GM23338 (cell line): Measurements from ENCODE around the gene GAPDH. TPM values are rescaled to one million over a fixed set of nuclear protein-coding genes. Genes with fewer than 3 reads are reported as not detected.

ENCODE experiments used
- ATAC-seq: fragments of 200-7000 bp; cut with Tn5 transposase; 3 replicates; pipeline ENCODE4 v1.9.1; 2020
- DNase-seq: peaks from one replicate; pipeline ENCODE4 v3.0.0-alpha.2; 2015; ENCODE audit warnings: low spot score
- H2AFZ ChIP-seq: fragments of 200-600 bp; sonication (generic); 2 replicates; pipeline ENCODE4 v1.8.0; 2016; ENCODE audit warnings: antibody characterized with exemption, mild to moderate bottlenecking, moderate library complexity
- H3F3A ChIP-seq: fragments of 200-600 bp; sonication (generic); replicated peaks from 2 replicates; pipeline ENCODE4 v1.8.0; 2017; ENCODE audit warnings: antibody characterized with exemption, mixed run types, low read depth
- H3K27ac ChIP-seq: fragments of 200-600 bp; sonication (generic); 2 replicates; pipeline ENCODE4 v1.6.1; 2016; ENCODE audit warnings: low read depth
- H3K27me3 ChIP-seq: fragments of 200-600 bp; sonication (generic); 2 replicates; pipeline ENCODE4 v1.8.0; 2016; ENCODE audit warnings: mild to moderate bottlenecking, mixed run types, moderate library complexity; ENCODE audit not compliant: insufficient read depth
- H3K36me3 ChIP-seq: fragments of 200-600 bp; sonication (generic); 2 replicates; pipeline ENCODE4 v1.8.0; 2016; ENCODE audit warnings: mild to moderate bottlenecking; ENCODE audit not compliant: insufficient read depth
- H3K4me1 ChIP-seq: fragments of 200-600 bp; sonication (generic); 2 replicates; pipeline ENCODE4 v1.8.0; 2016; ENCODE audit warnings: mild to moderate bottlenecking, moderate library complexity; ENCODE audit not compliant: insufficient read depth
- H3K4me2 ChIP-seq: fragments of 200-600 bp; sonication (generic); 2 replicates; pipeline ENCODE4 v1.7.1; 2017; ENCODE audit warnings: mixed run types
- H3K4me3 ChIP-seq: fragments of 200-600 bp; sonication (generic); 2 replicates; pipeline ENCODE4 v1.6.1; 2016; ENCODE audit warnings: mixed run types
- H3K79me2 ChIP-seq: fragments of 200-600 bp; sonication (generic); replicated peaks from 2 replicates; pipeline ENCODE4 v1.8.0; 2017; ENCODE audit warnings: mild to moderate bottlenecking; ENCODE audit not compliant: insufficient read depth
- H3K9me2 ChIP-seq: fragments of 200-600 bp; sonication (generic); 2 replicates; pipeline ENCODE4 v1.8.0; 2017; ENCODE audit not compliant: insufficient read depth
- H4K20me1 ChIP-seq: fragments of 200-600 bp; sonication (generic); replicated peaks from 2 replicates; pipeline ENCODE4 v1.8.0; 2017; ENCODE audit warnings: mild to moderate bottlenecking; ENCODE audit not compliant: insufficient read depth
- H3K27ac Mint-ChIP-seq: 2 replicates; pipeline ENCODE4 v1.8.0; 2020; ENCODE audit warnings: inconsistent platforms, mild to moderate bottlenecking, moderate library complexity, mixed read lengths
- H3K27me3 Mint-ChIP-seq: 3 replicates; pipeline ENCODE4 v1.8.0; 2022; ENCODE audit warnings: low read depth, mild to moderate bottlenecking, moderate library complexity, mixed read lengths, inconsistent platforms; ENCODE audit not compliant: insufficient read depth, poor library complexity
- H3K36me3 Mint-ChIP-seq: 3 replicates; pipeline ENCODE4 v1.8.0; 2021; ENCODE audit warnings: low read depth, mild to moderate bottlenecking, inconsistent platforms, moderate library complexity, mixed read lengths
- H3K4me1 Mint-ChIP-seq: 3 replicates; pipeline ENCODE4 v1.8.0; 2020; ENCODE audit warnings: mild to moderate bottlenecking, inconsistent platforms, mixed read lengths
- H3K4me3 Mint-ChIP-seq: 3 replicates; pipeline ENCODE4 v1.8.0; 2021; ENCODE audit warnings: moderate library complexity, mild to moderate bottlenecking, inconsistent platforms, mixed read lengths
- H3K9me3 Mint-ChIP-seq: 3 replicates; pipeline ENCODE4 v1.8.0; 2020; ENCODE audit warnings: moderate library complexity, mild to moderate bottlenecking, inconsistent platforms, mixed read lengths
- CREB1 ChIP-seq: fragments of 250-450 bp; sonication (Bioruptor Pico); IDR thresholded peaks from 2 replicates; pipeline ENCODE4 v1.5.0; 2020; ENCODE audit warnings: low read depth, mild to moderate bottlenecking, moderate library complexity
- EZH2 ChIP-seq: fragments of 200-600 bp; sonication (generic); IDR thresholded peaks from one replicate; pipeline ENCODE4 v1.8.0; 2017; ENCODE audit warnings: antibody characterized with exemption, mild to moderate bottlenecking, low read depth; ENCODE audit not compliant: unreplicated experiment
- JUNB ChIP-seq: IDR thresholded peaks from one replicate; pipeline ENCODE4 v1.6.1; 2016; ENCODE audit warnings: antibody characterized with exemption; ENCODE audit not compliant: unreplicated experiment
- POLR2AphosphoS5 ChIP-seq: IDR thresholded peaks from 2 replicates; pipeline ENCODE4 v1.6.1; 2016; ENCODE audit warnings: antibody characterized with exemption, low read depth
- polyA plus RNA-seq: library from polyadenylated mRNA; unstranded; fragments of >200 nt; fragmentation: Nextera tagmentation; extraction: Ambion mirVana; gene quantifications from 2 replicates; pipeline ENCODE4 v1.2.1, GENCODE V29; 2016
- total RNA-seq: library from RNA; depleted of rRNA; stranded (reverse); fragments of >200 nt; shearing (Covaris generic); gene quantifications from 2 replicates; pipeline ENCODE4 v1.2.3, GENCODE V29; 2014
- TF ChIP-seq, protein P1 (sequence below), 2 experiments: fragments of 200-600 bp in 1 of 2; sonication (generic) in 1 of 2; conservative IDR thresholded peaks; 2 replicates each; pipeline versions ENCODE4 v1.5.1 to v1.6.1; 2016 to 2017; ENCODE audit warnings: antibody characterized with exemption in 2 of 2, low read depth in 2 of 2, mild to moderate bottlenecking in 2 of 2, moderate library complexity in 1 of 2
- TF ChIP-seq, protein P2 (sequence below): fragments of 250-450 bp; sonication (Bioruptor Pico); IDR thresholded peaks from 2 replicates; pipeline ENCODE4 v1.5.0; 2020; ENCODE audit warnings: mild to moderate bottlenecking, moderate library complexity
- TF ChIP-seq, protein P3 (sequence below): IDR thresholded peaks from 2 replicates; pipeline ENCODE4 v1.6.1; 2016; ENCODE audit warnings: antibody characterized with exemption

Gene GAPDH
- total and polyA plus RNA-seq, 2 experiments from 2014 or later, result 5,853 to 6,219 TPM

DNA sequence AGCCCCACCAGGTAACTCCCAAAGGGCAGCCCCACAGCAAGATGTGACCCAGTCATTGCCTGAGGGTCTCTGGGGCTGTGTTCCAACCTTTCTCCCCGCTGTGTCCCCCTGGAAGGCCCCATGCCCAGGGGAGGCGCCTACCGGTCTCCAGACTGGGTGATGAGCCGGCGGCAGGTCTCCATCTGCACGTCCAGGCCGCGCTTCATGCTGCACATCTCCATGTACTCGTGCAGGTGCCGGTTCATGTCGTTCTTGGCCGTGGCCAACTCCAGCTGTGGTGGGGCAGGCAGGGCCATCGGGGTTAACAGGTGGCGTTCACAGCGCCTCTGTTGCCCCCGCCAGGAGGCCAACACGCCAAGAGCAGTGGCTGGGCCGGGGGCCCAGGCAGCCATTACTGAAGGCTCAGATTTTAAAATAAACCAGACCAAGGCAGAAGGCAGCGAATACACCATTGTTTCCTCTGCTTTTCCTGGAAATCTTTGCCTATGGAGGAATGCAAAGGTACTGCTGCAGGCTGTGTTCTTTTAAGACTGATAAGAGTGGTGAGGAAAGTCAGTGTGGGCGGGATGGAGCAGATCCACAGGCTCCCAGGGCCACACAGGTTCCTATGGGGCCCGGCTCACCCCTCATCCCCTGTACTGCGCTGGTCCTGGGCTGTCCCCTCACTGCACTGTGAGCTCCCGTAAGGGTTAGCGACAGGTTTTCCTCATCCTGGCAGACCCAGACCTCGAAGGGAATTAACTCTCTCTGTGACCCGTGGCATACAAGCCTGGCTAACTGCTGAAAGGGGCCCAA is 7.3 kb downstream of the GAPDH start:
- H3K4me1 ChIP-seq, result peaks cover 14% of the 10 kb centered on the region
- no peak for ATAC-seq
- H3K27ac ChIP-seq, result no peak overlapping the region
- no peak overlapping the region; the same call in 2 of the 3 replicates for H3K4me3 Mint-ChIP-seq
- H3F3A ChIP-seq, result peaks cover 50% of the 10 kb centered on the region
- H3K9me3 Mint-ChIP-seq, result peaks cover 10% of the 10 kb centered on the region; the same call in 2 of the 3 replicates
- H3K4me3 ChIP-seq, result no peak overlapping the region; the same call in 1 of the 2 replicates
- peaks cover 14% of the 10 kb centered on the region for H4K20me1 ChIP-seq
- TF ChIP-seq, protein P1, sequence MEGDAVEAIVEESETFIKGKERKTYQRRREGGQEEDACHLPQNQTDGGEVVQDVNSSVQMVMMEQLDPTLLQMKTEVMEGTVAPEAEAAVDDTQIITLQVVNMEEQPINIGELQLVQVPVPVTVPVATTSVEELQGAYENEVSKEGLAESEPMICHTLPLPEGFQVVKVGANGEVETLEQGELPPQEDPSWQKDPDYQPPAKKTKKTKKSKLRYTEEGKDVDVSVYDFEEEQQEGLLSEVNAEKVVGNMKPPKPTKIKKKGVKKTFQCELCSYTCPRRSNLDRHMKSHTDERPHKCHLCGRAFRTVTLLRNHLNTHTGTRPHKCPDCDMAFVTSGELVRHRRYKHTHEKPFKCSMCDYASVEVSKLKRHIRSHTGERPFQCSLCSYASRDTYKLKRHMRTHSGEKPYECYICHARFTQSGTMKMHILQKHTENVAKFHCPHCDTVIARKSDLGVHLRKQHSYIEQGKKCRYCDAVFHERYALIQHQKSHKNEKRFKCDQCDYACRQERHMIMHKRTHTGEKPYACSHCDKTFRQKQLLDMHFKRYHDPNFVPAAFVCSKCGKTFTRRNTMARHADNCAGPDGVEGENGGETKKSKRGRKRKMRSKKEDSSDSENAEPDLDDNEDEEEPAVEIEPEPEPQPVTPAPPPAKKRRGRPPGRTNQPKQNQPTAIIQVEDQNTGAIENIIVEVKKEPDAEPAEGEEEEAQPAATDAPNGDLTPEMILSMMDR (conservative IDR thresholded peaks at IDR 0.05; ENCODE audit: low read depth in 2 of 2), result no peak
- TF ChIP-seq, protein P2, sequence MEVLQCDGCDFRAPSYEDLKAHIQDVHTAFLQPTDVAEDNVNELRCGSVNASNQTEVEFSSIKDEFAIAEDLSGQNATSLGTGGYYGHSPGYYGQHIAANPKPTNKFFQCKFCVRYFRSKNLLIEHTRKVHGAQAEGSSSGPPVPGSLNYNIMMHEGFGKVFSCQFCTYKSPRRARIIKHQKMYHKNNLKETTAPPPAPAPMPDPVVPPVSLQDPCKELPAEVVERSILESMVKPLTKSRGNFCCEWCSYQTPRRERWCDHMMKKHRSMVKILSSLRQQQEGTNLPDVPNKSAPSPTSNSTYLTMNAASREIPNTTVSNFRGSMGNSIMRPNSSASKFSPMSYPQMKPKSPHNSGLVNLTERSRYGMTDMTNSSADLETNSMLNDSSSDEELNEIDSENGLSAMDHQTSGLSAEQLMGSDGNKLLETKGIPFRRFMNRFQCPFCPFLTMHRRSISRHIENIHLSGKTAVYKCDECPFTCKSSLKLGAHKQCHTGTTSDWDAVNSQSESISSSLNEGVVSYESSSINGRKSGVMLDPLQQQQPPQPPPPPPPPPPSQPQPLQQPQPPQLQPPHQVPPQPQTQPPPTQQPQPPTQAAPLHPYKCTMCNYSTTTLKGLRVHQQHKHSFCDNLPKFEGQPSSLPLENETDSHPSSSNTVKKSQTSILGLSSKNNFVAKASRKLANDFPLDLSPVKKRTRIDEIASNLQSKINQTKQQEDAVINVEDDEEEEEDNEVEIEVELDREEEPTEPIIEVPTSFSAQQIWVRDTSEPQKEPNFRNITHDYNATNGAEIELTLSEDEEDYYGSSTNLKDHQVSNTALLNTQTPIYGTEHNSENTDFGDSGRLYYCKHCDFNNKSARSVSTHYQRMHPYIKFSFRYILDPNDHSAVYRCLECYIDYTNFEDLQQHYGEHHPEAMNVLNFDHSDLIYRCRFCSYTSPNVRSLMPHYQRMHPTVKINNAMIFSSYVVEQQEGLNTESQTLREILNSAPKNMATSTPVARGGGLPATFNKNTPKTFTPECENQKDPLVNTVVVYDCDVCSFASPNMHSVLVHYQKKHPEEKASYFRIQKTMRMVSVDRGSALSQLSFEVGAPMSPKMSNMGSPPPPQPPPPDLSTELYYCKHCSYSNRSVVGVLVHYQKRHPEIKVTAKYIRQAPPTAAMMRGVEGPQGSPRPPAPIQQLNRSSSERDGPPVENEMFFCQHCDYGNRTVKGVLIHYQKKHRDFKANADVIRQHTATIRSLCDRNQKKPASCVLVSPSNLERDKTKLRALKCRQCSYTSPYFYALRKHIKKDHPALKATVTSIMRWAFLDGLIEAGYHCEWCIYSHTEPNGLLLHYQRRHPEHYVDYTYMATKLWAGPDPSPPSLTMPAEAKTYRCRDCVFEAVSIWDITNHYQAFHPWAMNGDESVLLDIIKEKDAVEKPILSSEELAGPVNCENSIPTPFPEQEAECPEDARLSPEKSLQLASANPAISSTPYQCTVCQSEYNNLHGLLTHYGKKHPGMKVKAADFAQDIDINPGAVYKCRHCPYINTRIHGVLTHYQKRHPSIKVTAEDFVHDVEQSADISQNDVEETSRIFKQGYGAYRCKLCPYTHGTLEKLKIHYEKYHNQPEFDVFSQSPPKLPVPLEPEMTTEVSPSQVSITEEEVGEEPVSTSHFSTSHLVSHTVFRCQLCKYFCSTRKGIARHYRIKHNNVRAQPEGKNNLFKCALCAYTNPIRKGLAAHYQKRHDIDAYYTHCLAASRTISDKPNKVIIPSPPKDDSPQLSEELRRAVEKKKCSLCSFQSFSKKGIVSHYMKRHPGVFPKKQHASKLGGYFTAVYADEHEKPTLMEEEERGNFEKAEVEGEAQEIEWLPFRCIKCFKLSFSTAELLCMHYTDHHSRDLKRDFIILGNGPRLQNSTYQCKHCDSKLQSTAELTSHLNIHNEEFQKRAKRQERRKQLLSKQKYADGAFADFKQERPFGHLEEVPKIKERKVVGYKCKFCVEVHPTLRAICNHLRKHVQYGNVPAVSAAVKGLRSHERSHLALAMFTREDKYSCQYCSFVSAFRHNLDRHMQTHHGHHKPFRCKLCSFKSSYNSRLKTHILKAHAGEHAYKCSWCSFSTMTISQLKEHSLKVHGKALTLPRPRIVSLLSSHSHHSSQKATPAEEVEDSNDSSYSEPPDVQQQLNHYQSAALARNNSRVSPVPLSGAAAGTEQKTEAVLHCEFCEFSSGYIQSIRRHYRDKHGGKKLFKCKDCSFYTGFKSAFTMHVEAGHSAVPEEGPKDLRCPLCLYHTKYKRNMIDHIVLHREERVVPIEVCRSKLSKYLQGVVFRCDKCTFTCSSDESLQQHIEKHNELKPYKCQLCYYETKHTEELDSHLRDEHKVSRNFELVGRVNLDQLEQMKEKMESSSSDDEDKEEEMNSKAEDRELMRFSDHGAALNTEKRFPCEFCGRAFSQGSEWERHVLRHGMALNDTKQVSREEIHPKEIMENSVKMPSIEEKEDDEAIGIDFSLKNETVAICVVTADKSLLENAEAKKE (CRISPR knock-in tag), result no peak
- TF ChIP-seq EZH2, result no peak
- TF ChIP-seq, protein P3, sequence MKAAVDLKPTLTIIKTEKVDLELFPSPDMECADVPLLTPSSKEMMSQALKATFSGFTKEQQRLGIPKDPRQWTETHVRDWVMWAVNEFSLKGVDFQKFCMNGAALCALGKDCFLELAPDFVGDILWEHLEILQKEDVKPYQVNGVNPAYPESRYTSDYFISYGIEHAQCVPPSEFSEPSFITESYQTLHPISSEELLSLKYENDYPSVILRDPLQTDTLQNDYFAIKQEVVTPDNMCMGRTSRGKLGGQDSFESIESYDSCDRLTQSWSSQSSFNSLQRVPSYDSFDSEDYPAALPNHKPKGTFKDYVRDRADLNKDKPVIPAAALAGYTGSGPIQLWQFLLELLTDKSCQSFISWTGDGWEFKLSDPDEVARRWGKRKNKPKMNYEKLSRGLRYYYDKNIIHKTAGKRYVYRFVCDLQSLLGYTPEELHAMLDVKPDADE, result no peak
- no peak for TF ChIP-seq POLR2AphosphoS5
- no peak for TF ChIP-seq CREB1 (CRISPR knock-in tag)
- TF ChIP-seq JUNB, result no peak
- H3K27me3 Mint-ChIP-seq, result peaks cover 44% of the 10 kb centered on the region
- no peak for DNase-seq
- H3K4me2 ChIP-seq, result no peak overlapping the region; the same call in 1 of the 2 replicates
- H3K4me1 Mint-ChIP-seq, result peaks cover 44% of the 10 kb centered on the region
- H3K36me3 Mint-ChIP-seq, result peaks cover 69% of the 10 kb centered on the region
- no peaks in the 10 kb centered on the region for H3K27me3 ChIP-seq
- no peak overlapping the region for H2AFZ ChIP-seq
- peaks cover 3% of the 10 kb centered on the region for H3K79me2 ChIP-seq
- H3K36me3 ChIP-seq, result peaks cover 21% of the 10 kb centered on the region
- H3K27ac Mint-ChIP-seq, result no peak overlapping the region; the same call in 1 of the 2 replicates
- H3K9me2 ChIP-seq, result no peaks in the 10 kb centered on the region
